ENCODE results near the gene RAPGEF4.

DNA sequence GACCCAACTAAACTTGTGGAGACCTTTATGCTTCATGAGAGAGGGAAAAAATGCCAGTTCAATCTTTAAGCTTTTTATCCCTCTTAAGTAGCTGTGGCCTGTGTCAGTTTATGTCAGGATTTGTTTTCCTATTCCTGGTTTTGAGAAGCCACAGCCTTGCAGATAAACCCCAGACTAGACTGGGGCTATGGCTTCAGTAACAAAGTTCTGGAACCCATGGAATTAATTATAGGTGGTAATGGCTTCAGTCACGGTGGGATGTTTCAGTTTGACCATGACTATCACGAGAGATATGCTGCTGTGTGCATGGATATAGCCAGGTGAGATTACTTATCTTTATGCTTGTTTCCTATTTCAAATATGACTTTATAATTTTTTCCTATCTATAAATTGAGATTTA lies 134.8 kb downstream of the RAPGEF4 start:
- no peak for TF ChIP-seq SIN3A (IDR thresholded peaks at IDR 0.05; ENCODE audit: borderline replicate concordance, insufficient read depth, low read length)
- TF ChIP-seq, protein P1, sequence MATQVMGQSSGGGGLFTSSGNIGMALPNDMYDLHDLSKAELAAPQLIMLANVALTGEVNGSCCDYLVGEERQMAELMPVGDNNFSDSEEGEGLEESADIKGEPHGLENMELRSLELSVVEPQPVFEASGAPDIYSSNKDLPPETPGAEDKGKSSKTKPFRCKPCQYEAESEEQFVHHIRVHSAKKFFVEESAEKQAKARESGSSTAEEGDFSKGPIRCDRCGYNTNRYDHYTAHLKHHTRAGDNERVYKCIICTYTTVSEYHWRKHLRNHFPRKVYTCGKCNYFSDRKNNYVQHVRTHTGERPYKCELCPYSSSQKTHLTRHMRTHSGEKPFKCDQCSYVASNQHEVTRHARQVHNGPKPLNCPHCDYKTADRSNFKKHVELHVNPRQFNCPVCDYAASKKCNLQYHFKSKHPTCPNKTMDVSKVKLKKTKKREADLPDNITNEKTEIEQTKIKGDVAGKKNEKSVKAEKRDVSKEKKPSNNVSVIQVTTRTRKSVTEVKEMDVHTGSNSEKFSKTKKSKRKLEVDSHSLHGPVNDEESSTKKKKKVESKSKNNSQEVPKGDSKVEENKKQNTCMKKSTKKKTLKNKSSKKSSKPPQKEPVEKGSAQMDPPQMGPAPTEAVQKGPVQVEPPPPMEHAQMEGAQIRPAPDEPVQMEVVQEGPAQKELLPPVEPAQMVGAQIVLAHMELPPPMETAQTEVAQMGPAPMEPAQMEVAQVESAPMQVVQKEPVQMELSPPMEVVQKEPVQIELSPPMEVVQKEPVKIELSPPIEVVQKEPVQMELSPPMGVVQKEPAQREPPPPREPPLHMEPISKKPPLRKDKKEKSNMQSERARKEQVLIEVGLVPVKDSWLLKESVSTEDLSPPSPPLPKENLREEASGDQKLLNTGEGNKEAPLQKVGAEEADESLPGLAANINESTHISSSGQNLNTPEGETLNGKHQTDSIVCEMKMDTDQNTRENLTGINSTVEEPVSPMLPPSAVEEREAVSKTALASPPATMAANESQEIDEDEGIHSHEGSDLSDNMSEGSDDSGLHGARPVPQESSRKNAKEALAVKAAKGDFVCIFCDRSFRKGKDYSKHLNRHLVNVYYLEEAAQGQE (IDR thresholded peaks at IDR 0.05; ENCODE audit: insufficient read depth in 1 of 2, low read depth in 2 of 2, low read length in 2 of 2): no peak
- no peak for TF ChIP-seq POLR2AphosphoS5 (IDR thresholded peaks at IDR 0.05; ENCODE audit: low read depth, low read length)
- no peak for TF ChIP-seq TAF1 (IDR thresholded peaks at IDR 0.05; ENCODE audit: borderline replicate concordance, insufficient read depth, low read length)
